HG03097 (cell line): ENCODE data around the gene MOB1A.
A peak's percentile ranks its signal among the peaks of the same experiment; 100 is the strongest.
"Not testable (repeated sequence)": the region's sequence is repeated elsewhere in the genome, so short reads cannot be mapped to it uniquely, and the experiment has no call there.

ENCODE experiments used
- ATAC-seq: cut with Tn5 transposase; IDR thresholded peaks from one replicate; pipeline ENCODE4 v1.9.1; 2021; ENCODE audit not compliant: unreplicated experiment, low FRiP score

MOB1A gene

GRCh38 chr2:74149570-74150319, 28.9 kb downstream of the MOB1A start:
- no peak for ATAC-seq

- ATAC-seq, result no peak
These were observed 29.5 kb downstream of the MOB1A start for GRCh38 chr2:74149247-74149525.

DNA sequence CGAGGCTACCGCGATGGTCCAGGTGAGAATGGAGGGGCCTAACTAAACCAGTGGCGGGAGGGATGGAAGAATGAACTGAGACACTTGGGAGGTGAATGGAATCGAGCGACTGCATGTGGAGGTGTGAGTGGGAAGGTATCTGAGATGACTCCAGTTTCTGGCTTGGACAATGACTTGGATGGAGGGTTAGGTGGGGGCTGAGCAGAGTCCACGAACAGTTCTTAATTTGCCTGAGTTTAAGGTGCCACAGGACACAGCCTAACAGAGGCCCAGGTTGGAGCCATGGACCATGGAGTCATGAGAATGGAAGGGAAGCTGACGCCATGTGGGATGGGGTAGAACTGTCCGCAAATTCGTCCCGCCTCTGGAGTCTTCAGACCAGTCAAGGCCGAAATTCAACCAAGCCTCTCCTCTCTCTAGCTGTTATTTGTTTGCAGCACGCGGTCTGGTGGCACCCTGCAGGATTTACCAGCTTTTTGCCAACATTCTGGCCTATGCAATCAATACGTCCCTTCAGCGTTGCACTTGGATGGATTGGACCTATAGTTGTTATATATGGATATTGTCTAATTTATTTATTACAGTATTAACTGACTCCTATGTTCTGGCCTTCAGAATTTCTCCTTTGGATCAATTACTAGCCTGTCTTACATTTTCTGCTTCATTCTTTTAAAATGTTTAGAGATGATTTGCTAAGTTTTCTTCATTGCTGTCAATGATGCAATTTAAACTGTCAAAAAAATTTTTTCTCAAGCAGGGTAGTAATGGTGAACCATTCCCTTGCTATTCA, 30.0 kb downstream of the MOB1A start:
- ATAC-seq, result no peak

GRCh38 chr2:74147727-74148456, 30.8 kb downstream of the MOB1A start, which contains the start of gene BOLA3:
BOLA3 (minus strand) TSS chr2:74147912; CDS start chr2:74147874, 38 bp downstream.
- peak; percentile 92 for ATAC-seq

DNA sequence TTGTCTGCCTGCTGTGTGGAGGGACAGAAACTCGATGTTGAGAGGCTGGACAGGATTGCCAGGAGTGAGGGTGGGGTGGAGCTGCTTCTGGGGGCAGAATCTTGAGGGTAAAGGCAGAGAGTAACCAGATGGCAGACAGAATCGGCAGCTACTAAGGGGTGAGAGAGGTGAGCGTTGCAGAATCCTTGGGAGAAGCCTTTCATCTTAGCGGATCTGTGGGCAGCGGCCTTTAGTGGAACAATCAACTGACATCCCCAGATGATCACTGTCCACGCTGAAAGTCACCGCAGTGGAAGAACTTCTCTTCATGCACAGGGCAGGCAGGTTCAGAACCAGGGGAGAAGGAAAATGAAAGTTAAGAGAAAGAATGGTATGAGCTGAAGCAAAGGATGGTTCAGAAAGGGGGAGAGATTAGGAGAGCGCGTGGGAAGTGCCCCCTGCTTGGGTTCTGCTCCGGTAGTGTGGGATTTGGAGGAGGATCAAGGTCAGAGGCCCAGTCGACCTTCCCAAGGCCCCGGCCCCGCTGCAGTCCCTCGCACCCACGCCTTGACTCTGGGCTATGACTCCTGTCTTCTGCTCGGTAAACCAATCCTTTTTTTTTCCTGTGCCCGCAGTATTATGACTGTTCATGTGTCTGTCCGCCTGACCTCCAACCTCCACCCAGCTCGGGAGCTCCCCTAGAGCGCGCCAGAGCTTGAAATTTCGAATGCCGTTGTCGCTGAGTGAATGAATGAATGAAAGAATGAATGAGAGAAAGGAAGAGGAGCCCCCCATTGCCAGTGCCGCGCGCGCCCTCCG, 31.6 kb downstream of the MOB1A start:
- ATAC-seq, result peak; percentile 24

DNA sequence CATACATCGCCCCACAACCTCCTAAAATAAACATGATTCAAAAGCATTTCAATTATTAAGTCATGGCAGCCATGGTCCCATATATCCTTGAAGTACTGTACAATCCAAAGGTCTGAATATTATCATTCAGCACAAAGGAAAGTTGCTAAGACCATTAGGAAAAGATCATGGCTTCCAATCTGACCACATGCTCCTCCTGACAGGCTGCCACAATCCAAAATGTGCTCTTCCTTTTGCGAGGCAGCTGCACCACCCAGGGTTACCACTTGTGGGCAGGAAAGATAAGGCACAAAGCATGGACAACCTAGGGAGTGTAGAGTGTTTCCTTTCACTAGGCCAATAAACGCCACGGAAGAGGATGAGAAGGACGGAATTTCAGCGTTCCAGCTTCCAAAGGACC, 36.3 kb downstream of the MOB1A start:
- ATAC-seq, result no peak

DNA sequence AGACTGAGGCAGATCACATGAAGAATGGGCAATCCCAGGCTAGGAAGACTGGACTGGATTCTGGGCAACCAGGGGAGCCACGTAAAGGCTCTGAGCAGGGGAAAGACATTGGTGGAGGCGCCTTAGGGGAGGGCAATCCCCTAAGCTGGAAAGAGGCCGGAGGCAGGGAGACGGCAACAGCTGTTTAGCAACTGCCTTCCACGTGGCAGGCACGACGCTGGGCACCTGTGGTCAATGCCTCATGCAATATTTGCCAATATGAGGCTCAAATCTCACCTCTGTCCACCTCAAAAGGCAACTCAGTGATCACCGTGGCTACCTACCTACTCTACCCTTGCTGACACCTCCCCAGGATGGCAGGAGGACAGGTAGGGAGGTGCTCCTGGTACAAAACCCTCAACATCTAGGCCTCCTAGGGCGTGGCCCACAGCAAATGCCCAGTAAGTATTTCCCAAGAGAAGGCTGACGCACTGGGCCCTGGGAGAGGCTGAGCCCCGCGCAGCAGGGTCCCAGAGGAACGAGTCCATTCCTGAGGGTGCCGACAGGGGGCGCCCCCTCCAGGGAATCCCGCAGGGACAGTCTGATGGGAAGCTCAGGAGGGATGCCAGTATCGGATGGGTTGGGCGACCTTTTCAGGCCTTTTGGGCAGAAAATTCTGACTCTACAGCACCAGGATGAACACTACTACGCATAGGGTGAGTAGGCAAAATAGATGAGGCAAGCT, 39.9 kb downstream of the MOB1A start:
- no peak for ATAC-seq

GRCh38 chr2:74137651-74138599, 40.8 kb downstream of the MOB1A start:
- no peak for ATAC-seq

- no peak for ATAC-seq
These were observed 46.8 kb downstream of the MOB1A start for GRCh38 chr2:74131901-74132300.

DNA sequence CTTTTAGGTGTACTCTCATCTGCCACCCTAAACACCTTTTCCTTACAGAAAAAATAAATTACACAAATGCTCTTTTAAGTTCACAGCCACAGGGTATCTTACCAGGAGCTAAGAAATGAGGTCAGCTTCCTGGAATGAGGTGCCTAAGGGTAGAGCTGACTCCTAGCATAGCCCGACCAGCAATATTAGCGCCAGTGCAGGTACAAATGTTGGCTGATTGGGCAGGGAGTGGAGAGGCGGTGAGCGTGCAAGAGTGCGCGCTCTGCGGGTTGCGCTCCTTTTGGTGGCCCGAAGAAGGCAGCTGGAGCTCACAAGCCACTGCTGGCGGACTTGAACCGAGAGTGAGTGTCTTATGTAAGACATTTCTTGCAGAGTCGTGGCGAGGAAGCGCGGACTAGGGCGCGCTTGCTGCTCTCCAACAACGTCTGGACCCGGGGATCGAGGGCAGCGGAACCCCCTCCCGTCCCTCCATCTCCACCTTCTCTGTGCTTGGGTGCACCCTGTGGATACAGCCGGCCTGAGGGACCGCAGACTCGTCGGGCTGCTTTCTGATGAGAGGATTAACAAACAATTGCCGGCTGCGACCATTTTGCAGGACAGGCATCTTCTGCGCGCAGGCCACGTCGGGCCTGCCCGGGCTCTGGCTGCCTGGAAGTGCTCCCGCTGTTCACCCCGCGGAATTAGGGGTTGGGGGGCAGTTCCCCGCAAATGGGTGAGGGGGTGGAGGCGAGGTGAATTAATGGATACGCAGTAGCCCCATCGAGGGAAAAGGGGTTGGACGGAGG, 48.3 kb downstream of the MOB1A start:
- no peak for ATAC-seq

GRCh38 chr2:74128206-74128605, 50.5 kb downstream of the MOB1A start:
- ATAC-seq, result no peak

DNA sequence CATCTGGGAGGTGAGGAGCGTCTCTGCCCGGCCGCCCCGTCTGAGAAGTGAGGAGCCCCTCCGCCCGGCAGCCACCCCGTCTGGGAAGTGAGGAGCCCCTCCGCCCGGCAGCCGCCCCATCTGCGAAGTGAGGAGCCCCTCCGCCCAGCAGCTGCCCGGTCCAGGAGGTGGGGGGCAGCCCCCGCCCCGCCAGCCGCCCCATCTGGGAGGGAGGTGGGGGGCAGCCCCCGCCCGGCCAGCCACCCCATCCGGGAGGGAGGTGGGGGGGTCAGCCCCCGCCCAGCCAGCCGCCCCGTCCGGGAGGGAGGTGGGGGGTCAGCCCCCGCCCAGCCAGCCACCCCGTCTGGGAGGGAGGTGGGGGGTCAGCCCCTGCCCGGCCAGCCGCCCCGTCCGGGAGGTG, 54.7 kb downstream of the MOB1A start:
- not testable (repeated sequence) for ATAC-seq

- not testable (repeated sequence) for ATAC-seq
These were observed 56.8 kb downstream of the MOB1A start for GRCh38 chr2:74121846-74122245.

DNA sequence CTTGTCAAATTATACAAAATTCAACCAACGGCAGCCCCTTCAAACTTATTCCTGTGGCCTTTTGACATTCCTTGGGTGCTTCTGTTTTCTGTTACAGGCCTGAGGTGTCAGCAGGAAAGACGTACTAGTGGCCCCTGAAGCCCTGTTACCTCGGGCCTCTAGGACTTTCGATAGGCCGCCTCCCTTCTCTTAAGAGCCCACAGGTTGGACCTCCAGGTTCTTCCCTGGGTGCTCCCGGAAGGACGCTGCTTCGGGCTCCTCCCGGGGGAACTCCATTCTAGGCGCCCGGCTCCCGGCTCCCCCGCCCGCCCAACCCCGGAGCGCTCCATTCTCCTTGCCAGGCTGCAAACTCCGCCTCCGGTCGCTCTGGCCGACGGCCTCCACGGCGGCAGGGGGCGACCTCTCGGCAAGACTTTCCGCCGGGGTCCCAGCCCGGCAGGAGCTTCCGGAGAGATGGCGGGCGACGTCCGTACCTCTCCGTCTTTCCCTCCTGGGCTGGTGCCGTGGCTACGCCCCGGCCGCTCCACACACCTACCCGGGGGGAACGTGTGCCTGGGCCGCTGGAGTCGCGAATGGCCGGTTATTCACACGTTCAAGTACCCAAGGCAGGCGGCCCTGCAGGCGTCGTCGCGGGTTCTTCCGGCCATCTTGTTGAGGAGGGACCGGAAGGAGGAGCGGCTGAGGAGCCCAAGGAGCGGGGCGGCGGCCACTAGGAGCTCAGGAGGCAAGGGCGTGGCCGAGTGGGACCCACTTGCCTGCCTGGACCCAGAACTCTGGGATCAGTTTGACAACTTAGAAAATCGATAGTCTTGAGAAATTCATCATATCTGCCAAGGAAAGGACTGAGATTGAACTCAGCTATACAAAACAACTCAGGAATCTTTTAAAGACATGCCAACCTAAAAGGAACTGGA, 58.5 kb downstream of the MOB1A start:
- peak; percentile 93 for ATAC-seq

DNA sequence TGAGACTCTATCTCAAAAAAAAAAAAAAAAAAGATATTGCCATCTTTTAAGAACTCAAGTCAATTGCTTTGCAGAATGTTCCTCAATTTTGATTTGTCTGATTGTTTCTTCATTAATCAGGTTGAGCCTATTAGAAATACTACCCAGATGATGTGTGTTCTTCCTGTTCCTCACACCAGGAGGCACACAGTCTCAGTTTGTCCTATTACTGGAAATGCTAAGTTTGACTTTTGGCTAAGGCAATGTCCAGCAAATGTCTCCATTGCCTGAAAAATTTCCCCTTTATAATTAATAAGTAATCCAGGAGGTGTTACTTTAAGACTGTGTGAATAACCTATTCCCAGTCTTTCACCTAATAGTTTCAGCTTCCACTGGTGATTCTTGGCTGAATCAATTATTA, 59.3 kb downstream of the MOB1A start:
- no peak for ATAC-seq

DNA sequence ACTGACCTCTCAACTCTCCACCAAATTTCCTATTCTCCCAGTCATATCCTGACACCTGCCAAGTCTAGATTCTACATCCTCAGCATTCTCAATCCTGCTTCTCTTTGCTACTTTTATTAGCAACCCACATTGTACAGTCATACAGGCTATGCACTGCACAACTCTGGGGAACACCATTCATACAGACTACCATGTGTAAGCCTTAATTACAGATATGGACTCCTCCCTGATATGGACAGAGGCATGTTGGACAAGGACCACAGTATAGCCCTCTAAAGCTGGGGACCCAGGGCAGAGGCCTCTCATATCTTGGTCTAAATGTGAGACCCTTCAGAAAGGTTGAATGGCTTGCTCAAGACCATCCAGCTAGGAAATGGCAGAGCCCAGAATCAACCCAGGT, 67.3 kb downstream of the MOB1A start:
- ATAC-seq, result no peak

GRCh38 chr2:74110537-74110936, 68.1 kb downstream of the MOB1A start:
- no peak for ATAC-seq
